GM21423 (cell line): Measurements from ENCODE around the gene NUP214.
"Not testable (repeated sequence)": the region's sequence is repeated elsewhere in the genome, so short reads cannot be mapped to it uniquely, and the experiment has no call there.

Experiments used
- ATAC-seq: cut with Tn5 transposase; IDR thresholded peaks from one replicate; pipeline ENCODE4 v1.9.1; 2021; ENCODE audit warnings: mild to moderate bottlenecking, moderate library complexity; ENCODE audit not compliant: unreplicated experiment

NUP214 gene

GRCh38 chr9:131115360-131115742 is 10.0 kb upstream of the NUP214 start:
- not testable (repeated sequence) for ATAC-seq

DNA sequence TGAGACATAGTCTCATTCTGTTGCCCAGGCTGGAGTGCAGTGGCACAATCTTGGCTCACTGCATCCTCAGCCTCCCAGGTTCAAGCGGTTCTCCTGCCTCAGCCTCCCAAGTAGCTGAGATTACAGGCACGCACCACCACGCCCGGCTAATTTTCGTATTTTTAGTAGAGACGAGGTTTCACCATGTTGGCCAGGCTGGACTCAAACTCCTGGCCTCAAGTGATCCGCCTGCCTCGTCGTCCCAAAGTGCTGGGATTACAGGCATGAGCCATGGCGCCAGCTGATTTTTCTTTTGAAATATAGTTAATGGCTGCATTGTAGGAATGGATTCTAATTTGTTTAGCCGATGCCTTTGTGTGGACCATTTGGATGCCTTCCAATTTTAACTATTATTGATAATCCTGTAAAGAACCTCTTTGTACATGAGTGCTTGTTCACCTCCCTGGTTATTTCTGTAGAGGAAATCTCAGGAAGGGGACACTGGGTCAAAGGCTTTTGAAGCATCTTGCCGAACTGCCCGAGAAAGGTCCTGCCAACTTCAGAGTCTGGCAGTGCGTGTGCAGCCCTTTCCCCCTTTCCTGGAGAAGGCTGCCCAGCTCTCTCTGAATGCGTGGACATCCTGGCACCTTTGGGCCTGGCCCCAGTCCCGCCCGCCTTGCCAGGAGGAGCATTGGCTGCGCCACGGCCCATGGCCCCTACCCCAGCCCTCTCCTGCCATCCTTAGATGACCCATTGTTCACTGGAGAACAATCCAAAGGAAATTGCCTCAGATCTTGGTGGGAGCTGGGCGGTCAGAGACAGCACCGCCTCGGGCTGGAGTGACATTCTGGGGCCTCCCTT is 8.9 kb upstream of the NUP214 start:
- no peak for ATAC-seq

GRCh38 chr9:131117121-131117761 is 8.1 kb upstream of the NUP214 start:
- ATAC-seq: no peak

GRCh38 chr9:131117762-131118145 is 7.6 kb upstream of the NUP214 start:
- ATAC-seq: no peak

DNA sequence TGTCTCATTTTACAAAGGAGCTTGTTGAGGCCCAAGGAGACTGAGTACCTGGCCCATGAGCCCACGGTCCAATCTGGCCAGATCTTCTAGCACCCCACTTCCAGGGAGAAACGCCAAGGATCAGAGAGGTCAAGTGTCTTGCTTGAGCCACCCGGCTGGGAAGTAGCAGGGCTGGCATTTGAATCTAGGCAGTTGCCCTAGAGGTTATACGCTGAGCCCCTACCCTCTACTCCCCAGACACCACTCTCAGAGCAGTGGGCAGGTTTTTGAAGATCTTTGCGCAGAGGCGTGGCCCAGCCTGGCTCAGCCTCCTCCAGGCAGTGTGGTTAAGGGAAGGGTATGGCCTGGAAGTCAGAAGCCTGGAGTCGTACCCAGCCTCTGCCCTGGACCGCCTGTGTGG is 5.8 kb upstream of the NUP214 start:
- no peak for ATAC-seq

DNA sequence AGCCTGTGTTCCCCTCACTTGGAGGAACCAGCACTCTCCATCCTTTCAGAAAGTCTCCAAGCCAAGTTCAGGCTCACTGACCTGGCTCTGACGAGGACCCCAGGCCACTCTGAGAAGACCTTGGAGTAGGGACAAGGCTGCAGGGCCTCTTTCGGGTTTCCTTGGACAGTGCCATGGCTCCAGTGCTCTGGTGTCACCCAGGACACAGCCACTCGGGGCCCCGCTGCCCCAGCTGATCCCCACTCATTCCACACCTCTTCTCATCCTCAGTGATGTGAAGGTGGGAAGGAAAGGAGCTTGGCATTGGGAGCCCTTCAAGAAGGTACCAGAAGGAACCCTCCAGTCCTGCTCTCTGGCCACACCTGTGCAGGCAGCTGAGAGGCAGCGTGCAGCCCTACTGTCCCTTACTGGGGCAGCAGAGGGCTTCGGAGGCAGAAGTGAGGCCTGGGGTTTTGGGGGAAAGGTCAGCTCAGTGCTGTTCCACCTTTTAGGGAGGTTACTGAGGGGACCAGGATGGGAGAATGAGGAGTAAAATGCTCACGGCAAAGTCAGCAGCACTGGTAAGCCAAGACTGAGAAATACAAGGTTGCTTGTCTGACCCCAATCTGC is 4.7 kb upstream of the NUP214 start:
- ATAC-seq: no peak

- no peak for ATAC-seq
These were observed 4.0 kb upstream of the NUP214 start for GRCh38 chr9:131121346-131121745.

DNA sequence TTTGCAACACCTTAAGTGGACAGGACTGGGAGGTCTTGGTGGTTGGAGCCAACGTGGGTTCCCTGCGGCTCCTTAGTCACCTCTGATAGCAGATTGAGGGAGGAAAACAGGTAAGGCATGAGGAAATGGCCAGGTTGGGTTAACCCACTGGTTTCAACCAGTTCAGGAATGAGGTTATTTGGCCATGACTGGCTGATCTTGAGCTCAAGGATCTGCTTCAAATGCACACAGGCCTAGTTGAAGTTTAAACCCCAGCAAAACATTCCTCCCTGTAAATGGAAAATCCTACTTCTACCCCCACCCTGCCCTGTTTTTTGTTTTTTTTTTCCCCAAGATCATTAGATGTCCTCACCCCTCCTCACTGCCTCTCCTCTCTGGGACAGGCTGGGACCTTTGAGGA is 3.2 kb upstream of the NUP214 start:
- ATAC-seq: no peak

GRCh38 chr9:131125038-131125287 is 423 bp upstream of the NUP214 start:
- peak; percentile 7 for ATAC-seq

- ATAC-seq: no peak
These were observed 657 bp downstream of the NUP214 start for GRCh38 chr9:131126059-131126426.

GRCh38 chr9:131129183-131129582 is 3.8 kb downstream of the NUP214 start:
- no peak for ATAC-seq

DNA sequence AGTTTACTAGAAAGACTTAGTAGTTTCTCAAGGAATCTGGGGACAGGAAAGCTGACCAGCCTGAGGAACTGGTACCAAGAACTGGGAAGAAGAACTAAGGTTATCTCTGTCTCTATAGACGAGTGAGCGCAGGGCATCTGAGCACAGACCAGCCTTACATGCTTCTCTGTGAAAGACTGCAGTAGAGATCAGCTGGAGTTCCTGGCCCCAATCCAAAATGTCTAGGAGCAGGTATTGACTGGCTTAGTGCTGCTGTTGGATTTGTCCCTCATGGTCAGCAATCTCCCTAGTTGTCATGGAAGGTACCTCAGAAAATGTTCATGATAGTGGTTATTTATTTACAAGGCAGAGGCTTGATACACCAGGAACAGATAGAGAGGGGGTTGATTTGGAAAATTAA is 13.3 kb downstream of the NUP214 start:
- ATAC-seq: no peak

- no peak for ATAC-seq
These were observed 14.7 kb downstream of the NUP214 start for GRCh38 chr9:131140112-131140511.

GRCh38 chr9:131140550-131140949 is 15.2 kb downstream of the NUP214 start:
- ATAC-seq: no peak

GRCh38 chr9:131142160-131142559 is 16.8 kb downstream of the NUP214 start:
- ATAC-seq: no peak

- ATAC-seq: no peak
These were observed 18.8 kb downstream of the NUP214 start for GRCh38 chr9:131144201-131144600.

- no peak for ATAC-seq
These were observed 19.9 kb downstream of the NUP214 start for GRCh38 chr9:131145245-131145644.

- no peak for ATAC-seq
These were observed 20.8 kb downstream of the NUP214 start for GRCh38 chr9:131146186-131146585.

DNA sequence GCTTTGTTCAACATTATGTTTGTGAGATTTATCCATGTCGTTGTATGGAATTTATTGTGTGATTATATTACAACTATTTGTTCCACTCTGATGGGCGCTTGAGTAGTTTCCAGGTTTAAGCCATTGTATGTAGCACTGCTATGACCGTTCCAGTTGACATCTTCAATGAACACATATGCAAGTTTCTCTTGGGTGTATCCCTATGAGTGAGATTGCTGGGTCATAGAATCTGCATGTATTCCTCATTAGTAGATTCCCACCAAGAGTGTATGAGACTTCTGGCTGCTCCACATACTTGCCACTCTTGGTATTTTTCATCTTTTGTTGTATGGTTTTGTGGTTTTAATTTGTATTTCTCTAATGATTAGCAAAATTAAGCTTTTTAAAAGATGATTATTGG is 22.9 kb downstream of the NUP214 start:
- ATAC-seq: no peak

- no peak for ATAC-seq
These were observed 23.7 kb downstream of the NUP214 start for GRCh38 chr9:131148966-131149687.

DNA sequence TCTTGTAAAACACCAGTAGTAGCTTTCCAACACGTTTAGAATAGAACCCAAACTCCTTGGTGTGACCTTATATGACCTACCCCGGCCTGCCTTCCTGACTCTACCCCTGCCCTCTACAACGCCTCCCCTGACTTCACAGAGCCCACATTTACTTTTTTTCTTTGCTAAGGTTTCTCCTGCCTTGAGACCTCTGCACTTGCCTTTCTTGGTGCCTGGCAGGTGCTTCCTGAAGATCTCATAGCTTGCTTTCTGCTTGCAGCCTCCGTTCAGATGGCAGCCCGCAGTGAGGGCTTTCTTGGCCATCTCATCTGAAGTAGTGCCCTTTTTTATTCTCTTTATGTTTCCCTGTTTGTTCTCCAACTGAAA is 24.3 kb downstream of the NUP214 start:
- no peak for ATAC-seq

- no peak for ATAC-seq
These were observed 28.2 kb downstream of the NUP214 start for GRCh38 chr9:131153595-131153994.
